Measurements from ENCODE around the gene WWP2.
"Not testable (repeated sequence)": the region's sequence is repeated elsewhere in the genome, so short reads cannot be mapped to it uniquely, and the experiment has no call there.

WWP2 gene

DNA sequence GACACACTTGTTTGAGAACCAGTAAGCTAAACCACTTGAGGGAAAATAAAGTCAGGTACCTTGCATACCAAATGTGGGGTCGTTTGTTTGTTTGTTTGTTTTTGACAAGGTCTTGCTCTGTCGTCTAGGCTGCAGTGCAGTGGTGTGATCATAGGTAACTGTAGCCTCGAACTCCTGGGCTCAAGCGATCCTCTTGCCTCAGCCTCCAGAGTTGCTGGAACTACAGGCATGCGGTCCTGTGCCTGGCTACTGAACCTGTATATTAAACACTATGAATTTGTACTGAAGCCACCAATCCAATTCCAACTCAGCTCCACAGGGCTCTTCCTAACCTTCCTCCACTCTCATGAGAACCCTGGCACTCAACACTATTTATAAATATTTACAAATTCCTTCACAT is 51.9 kb downstream of the WWP2 start:
- TF ChIP-seq, protein P1, sequence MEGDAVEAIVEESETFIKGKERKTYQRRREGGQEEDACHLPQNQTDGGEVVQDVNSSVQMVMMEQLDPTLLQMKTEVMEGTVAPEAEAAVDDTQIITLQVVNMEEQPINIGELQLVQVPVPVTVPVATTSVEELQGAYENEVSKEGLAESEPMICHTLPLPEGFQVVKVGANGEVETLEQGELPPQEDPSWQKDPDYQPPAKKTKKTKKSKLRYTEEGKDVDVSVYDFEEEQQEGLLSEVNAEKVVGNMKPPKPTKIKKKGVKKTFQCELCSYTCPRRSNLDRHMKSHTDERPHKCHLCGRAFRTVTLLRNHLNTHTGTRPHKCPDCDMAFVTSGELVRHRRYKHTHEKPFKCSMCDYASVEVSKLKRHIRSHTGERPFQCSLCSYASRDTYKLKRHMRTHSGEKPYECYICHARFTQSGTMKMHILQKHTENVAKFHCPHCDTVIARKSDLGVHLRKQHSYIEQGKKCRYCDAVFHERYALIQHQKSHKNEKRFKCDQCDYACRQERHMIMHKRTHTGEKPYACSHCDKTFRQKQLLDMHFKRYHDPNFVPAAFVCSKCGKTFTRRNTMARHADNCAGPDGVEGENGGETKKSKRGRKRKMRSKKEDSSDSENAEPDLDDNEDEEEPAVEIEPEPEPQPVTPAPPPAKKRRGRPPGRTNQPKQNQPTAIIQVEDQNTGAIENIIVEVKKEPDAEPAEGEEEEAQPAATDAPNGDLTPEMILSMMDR (IDR thresholded peaks at IDR 0.05; ENCODE audit: low read depth, low read length, missing control alignments): no peak
- H3K4me3 ChIP-seq (replicated peaks; ENCODE audit: low read depth, low read length): no peak overlapping the region
- no peak for DNase-seq (ENCODE audit: extremely low read depth, low read depth)

GRCh38 chr16:69814561-69814960 is 52.4 kb downstream of the WWP2 start:
- TF ChIP-seq, protein P1 (IDR thresholded peaks at IDR 0.05; ENCODE audit: low read depth, low read length, missing control alignments): no peak
- DNase-seq (ENCODE audit: extremely low read depth, low read depth): no peak

DNA sequence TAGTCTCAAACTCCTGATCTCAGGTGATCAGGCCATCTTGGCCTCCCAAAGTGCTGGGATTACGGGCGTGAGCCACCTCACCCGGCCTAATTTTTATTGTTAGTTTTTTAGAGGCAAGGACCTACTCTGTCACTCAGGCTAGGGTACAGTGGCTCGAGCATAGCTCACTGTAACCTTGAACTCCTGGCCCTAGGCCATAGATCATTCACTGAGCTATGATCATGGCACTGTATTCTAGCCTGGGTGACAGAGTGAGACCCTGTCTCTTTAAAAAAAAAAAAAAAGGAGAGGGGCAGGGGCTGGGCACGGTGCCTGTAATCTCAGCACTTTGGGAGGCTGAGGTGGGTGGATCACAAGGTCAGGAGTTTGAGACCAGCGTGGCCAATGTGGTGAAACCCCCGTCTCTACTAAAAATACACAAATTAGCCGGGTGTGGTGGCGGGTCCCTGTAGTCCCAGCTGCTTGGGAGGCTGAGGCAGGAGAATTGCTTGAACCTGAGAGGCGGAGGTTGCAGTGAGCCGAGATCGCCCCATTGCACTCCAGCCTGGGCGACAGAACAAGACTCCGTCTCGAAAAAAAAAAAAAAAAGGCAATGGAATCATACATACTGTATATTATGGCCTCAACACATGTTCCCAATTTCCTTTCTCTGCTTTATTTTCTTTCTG is 53.2 kb downstream of the WWP2 start:
- DNase-seq (ENCODE audit: extremely low read depth, low read depth); H3K4me3 ChIP-seq (replicated peaks; ENCODE audit: low read depth, low read length): not testable (repeated sequence)

More at GRCh38 chr16:69814561-69814960, 52.4 kb downstream of the WWP2 start:
- no peak overlapping the region for H3K4me3 ChIP-seq (replicated peaks; ENCODE audit: low read depth, low read length)

- TF ChIP-seq, protein P1 (IDR thresholded peaks at IDR 0.05; ENCODE audit: low read depth, low read length, missing control alignments): no peak
- DNase-seq (ENCODE audit: extremely low read depth, low read depth): no peak
- no peak overlapping the region for H3K4me3 ChIP-seq (replicated peaks; ENCODE audit: low read depth, low read length)
Observed at GRCh38 chr16:69816996-69817395, 54.9 kb downstream of the WWP2 start.

- TF ChIP-seq, protein P1 (IDR thresholded peaks at IDR 0.05; ENCODE audit: low read depth, low read length, missing control alignments): no peak
- no peak for DNase-seq (ENCODE audit: extremely low read depth, low read depth)
- H3K4me3 ChIP-seq (replicated peaks; ENCODE audit: low read depth, low read length): no peak overlapping the region
Observed at GRCh38 chr16:69818891-69819545, 56.9 kb downstream of the WWP2 start.

GRCh38 chr16:69820926-69821541 is 58.9 kb downstream of the WWP2 start:
- peak; percentile 48 for DNase-seq (ENCODE audit: extremely low read depth, low read depth)

DNA sequence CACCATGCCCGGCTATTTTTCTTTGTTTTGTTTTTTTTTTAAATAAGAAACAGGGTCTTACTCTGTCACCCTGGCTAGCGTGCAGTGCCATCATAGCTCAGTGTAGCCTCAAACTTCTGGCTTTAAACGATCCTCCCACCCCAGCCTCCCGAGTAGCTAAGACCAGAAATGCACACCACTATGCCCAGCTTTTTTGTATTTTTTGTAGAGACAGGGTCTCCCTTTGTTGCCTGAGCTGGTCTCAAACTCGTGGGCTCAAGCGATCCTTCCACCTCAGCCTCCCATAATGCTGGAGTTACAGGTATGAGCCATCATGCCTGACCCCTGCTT is 59.7 kb downstream of the WWP2 start:
- no peak overlapping the region for H3K4me3 ChIP-seq (replicated peaks; ENCODE audit: low read depth, low read length)
- TF ChIP-seq, protein P1 (IDR thresholded peaks at IDR 0.05; ENCODE audit: low read depth, low read length, missing control alignments): no peak
- no peak for DNase-seq (ENCODE audit: extremely low read depth, low read depth)

More at GRCh38 chr16:69820926-69821541, 58.9 kb downstream of the WWP2 start:
- no peak overlapping the region for H3K4me3 ChIP-seq (replicated peaks; ENCODE audit: low read depth, low read length)
- TF ChIP-seq, protein P1 (IDR thresholded peaks at IDR 0.05; ENCODE audit: low read depth, low read length, missing control alignments): no peak

Measured in HFF-Myc (cell line).